ENCODE data around the gene RBP3. TPM values are rescaled to one million over a fixed set of nuclear protein-coding genes. Genes with fewer than 3 reads are reported as not detected.

RBP3 gene
- total RNA-seq, 1 donor from 2014 or later = not detected

DNA sequence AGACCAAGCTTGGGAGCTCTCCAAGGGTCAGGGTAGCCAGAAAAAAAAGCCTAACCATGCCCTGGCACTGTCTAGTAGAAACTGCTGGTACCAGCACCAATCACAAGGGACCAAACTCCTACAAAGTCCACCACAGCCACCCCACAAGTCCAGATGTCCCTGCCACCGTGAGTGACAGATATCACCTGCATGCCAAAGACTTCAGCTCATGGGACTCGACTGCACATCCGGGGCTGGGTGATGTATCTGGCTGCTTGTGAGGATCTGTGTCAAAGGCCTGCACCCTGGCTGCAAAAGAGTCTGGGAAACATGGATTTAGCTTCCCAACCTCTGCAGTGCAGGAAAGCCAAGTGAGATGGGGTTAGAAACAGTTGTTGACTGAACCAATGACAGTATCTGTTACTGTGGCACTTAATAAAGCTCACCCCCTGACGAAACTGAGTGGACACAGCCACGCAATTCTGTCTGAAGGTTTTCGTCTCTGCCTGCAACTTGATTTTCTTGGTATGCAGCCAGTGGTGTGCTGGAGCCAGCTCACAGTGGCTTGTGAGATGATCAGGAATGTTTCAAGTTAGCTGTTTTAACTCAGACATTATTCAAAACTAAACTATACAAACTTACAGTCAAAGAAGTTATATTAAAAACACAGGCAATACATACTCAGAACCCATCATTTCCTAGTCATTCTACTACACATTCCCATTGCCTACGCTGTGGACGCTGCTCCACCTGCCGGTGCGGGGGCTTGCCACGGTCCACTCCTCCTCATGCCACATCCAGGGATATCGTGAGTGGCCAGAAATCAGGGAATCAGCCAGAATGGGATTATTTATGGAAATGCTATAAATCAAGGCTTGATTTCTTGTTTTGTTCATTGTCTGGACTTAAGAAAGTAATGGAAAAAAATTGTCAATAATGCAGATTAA is 26.7 kb downstream of the RBP3 start:
- H3K27me3 ChIP-seq (ENCODE audit: control insufficient read depth, insufficient read depth, low read length) = peaks cover 10% of the 10 kb centered on the region
- TF ChIP-seq, protein P1, sequence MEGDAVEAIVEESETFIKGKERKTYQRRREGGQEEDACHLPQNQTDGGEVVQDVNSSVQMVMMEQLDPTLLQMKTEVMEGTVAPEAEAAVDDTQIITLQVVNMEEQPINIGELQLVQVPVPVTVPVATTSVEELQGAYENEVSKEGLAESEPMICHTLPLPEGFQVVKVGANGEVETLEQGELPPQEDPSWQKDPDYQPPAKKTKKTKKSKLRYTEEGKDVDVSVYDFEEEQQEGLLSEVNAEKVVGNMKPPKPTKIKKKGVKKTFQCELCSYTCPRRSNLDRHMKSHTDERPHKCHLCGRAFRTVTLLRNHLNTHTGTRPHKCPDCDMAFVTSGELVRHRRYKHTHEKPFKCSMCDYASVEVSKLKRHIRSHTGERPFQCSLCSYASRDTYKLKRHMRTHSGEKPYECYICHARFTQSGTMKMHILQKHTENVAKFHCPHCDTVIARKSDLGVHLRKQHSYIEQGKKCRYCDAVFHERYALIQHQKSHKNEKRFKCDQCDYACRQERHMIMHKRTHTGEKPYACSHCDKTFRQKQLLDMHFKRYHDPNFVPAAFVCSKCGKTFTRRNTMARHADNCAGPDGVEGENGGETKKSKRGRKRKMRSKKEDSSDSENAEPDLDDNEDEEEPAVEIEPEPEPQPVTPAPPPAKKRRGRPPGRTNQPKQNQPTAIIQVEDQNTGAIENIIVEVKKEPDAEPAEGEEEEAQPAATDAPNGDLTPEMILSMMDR (IDR thresholded peaks at IDR 0.05; ENCODE audit: insufficient read depth, low read length, poor library complexity, severe bottlenecking) = no peak
- no peak for DNase-seq (ENCODE audit: low read depth)
- no peak overlapping the region for H3K4me3 ChIP-seq (ENCODE audit: low read depth, low read length)
- no peaks in the 10 kb centered on the region for H3K36me3 ChIP-seq (ENCODE audit: control insufficient read depth, insufficient read depth, low read length)

DNA sequence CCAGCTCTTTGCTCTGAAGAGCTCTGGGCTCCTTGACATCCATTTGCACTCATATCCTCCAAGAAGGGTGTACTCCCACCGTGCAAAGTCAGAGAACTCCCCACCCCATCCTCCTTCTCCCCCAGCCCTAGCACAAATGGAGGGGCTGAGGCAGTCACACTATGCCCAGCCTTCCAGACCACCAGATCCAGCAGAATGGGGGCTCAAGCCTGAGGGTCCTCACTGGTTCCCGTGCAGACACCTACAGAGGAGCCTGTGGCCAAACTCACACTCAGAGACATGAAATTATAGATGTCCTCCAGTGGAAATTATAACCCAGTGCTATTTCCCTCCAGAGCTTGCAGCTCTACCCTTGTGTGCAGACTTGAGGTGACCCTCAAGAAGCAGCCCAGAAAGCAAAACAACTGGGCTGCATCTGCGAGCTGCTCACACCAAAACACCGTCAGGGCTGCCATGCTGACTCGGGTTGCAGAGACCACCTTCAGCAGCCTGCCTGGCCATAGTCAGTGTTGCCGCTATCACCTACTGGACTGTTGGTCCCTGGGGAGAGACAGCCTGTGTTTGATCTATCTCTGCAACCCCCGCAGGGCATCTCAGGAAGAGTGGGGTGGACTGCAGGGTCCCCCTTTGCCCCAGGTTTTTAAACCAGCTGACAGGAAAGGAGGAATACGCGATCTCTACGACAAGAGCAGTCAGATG is 28.5 kb downstream of the RBP3 start:
- TF ChIP-seq, protein P1 (IDR thresholded peaks at IDR 0.05; ENCODE audit: insufficient read depth, low read length, poor library complexity, severe bottlenecking) = no peak
- peaks cover 13% of the 10 kb centered on the region for H3K27me3 ChIP-seq (ENCODE audit: control insufficient read depth, insufficient read depth, low read length)
- no peak overlapping the region for H3K4me3 ChIP-seq (ENCODE audit: low read depth, low read length)
- H3K36me3 ChIP-seq (ENCODE audit: control insufficient read depth, insufficient read depth, low read length) = no peaks in the 10 kb centered on the region
- DNase-seq (ENCODE audit: low read depth) = no peak

DNA sequence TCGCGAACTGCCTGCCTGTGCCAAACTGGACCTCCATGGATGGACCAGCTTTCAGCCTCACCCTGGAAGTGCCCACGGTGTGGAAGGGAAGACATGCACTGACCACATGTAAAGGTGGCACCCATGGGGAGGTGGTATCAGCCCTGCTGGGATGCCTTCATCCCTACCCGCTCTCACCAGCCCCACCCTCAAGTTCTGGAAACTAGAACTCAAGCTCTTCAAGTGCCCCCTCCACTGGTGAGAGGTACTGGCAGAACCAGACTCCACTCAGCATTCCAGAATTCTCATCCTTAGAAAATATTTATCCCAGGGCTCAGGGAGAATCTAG is 30.0 kb downstream of the RBP3 start:
- Histone ChIP-seq H3K4me3 (ENCODE audit: low read depth, low read length) (no peak overlapping the region), H3K27me3 (ENCODE audit: control insufficient read depth, insufficient read depth, low read length) (peaks cover 13% of the 10 kb centered on the region), H3K36me3 (ENCODE audit: control insufficient read depth, insufficient read depth, low read length) (no peaks in the 10 kb centered on the region)
- DNase-seq (ENCODE audit: low read depth) = no peak
- TF ChIP-seq, protein P1 (IDR thresholded peaks at IDR 0.05; ENCODE audit: insufficient read depth, low read length, poor library complexity, severe bottlenecking) = no peak

DNA sequence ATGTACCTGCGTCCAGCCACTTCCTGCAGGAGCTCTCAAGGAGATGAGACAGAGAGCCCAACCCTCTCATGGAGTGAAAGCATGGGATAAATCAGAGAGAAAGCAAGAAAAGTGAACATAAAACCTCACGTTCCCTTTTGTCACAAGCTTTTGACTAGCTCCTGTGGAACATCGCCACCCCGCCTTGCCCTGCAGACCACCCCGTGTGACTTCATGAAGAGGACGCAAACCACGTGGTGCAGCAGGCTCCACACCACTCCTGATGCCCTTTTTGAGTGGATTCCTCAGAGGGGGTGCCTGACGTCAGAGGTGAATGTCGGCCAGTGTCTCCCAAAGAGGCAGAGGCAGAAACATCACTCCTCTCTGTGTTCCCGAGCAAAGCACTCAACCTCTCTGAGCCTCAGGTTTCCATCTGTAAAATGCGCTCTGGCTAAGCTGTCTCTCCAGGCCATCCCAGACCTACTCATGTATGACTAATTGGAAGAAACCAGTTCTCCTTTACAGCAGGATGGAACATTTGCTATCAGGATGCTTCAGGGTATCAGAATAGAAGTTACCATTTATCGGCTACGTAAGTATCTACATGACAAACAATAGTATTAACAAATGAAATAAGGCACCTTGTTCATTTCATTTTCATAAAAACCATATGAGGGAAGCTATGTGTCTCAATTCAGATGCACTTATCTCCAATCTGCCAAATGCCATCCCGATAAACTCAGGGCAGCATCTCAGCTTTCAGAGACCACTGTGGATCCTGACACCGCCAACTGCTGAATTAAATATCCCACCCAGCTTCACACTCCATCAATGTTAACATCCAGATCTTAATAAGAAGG is 30.7 kb downstream of the RBP3 start:
- H3K4me3 ChIP-seq (ENCODE audit: low read depth, low read length) = no peak overlapping the region
- H3K27me3 ChIP-seq (ENCODE audit: control insufficient read depth, insufficient read depth, low read length) = peaks cover 13% of the 10 kb centered on the region
- TF ChIP-seq, protein P1 (IDR thresholded peaks at IDR 0.05; ENCODE audit: insufficient read depth, low read length, poor library complexity, severe bottlenecking) = no peak
- no peak for DNase-seq (ENCODE audit: low read depth)
- H3K36me3 ChIP-seq (ENCODE audit: control insufficient read depth, insufficient read depth, low read length) = no peaks in the 10 kb centered on the region

DNA sequence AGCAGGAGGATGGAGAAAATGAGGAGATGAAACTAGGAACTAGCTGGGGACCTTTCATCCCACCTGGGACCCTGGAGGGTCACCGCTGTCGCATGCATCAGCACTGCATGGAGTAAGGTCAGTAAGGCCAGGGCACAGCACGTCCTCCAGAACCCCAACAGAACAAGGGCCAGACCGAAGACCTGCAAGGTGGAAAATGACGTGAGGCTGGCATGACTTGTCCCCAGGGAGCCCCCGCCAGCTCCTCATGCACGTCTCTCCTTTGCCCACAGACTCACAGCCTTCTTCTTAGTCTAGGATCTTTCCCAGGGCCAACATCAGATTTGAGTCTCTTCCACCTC is 31.3 kb downstream of the RBP3 start:
- Histone ChIP-seq H3K4me3 (ENCODE audit: low read depth, low read length) (no peak overlapping the region), H3K36me3 (ENCODE audit: control insufficient read depth, insufficient read depth, low read length) (no peaks in the 10 kb centered on the region), H3K27me3 (ENCODE audit: control insufficient read depth, insufficient read depth, low read length) (peaks cover 16% of the 10 kb centered on the region)
- DNase-seq (ENCODE audit: low read depth) = no peak
- TF ChIP-seq, protein P1 (IDR thresholded peaks at IDR 0.05; ENCODE audit: insufficient read depth, low read length, poor library complexity, severe bottlenecking) = no peak

All from kidney epithelial cell (primary cell).